Testis (tissue), 3 donors: ENCODE results near the gene PIAS4. TPM values are rescaled to one million over a fixed set of nuclear protein-coding genes. Genes with fewer than 3 reads are reported as not detected.

ENCODE experiments used
- DNase-seq: peaks from one replicate; pipeline ENCODE4 v3.0.0-alpha.2; 2019
- H3K27ac ChIP-seq, 2 donors: fragments of 200-600 bp; sonication (generic); one replicate each; pipeline ENCODE4 v1.5.1; 2019
- H3K27me3 ChIP-seq: fragments of 200-600 bp; sonication (generic); one replicate; pipeline ENCODE4 v1.5.1; 2019
- H3K36me3 ChIP-seq: fragments of 200-600 bp; sonication (generic); one replicate; pipeline ENCODE4 v1.5.1; 2017; ENCODE audit warnings: low read depth; ENCODE audit errors: missing control alignments
- H3K4me1 ChIP-seq: fragments of 200-600 bp; sonication (generic); one replicate; pipeline ENCODE4 v1.5.1; 2019
- H3K4me3 ChIP-seq, 2 donors: fragments of 200-600 bp; sonication (generic); one replicate each; pipeline ENCODE4 v1.5.1; 2017 to 2019
- H3K9me3 ChIP-seq: fragments of 200-600 bp; sonication (generic); one replicate; pipeline ENCODE4 v1.5.1; 2017
- CTCF ChIP-seq, 3 experiments: fragments of 450-650 bp in 2 of 3; fragments of 200-600 bp in 1 of 3; sonication (generic) in 1 of 3; IDR thresholded peaks; one replicate each; pipeline ENCODE4 v1.5.1; 2016 to 2019; ENCODE audit warnings: antibody characterized with exemption in 3 of 3, mild to moderate bottlenecking in 2 of 3, moderate library complexity in 1 of 3
- POLR2A ChIP-seq: fragments of 450-650 bp; IDR thresholded peaks from one replicate; pipeline ENCODE4 v1.6.1; 2017; ENCODE audit warnings: antibody characterized with exemption, mild to moderate bottlenecking, moderate library complexity
- WGBS, 2 donors: methylation state at CpG; one replicate each; pipeline ENCODE4 v1.1.5; 2018; 5-methylcytosine and 5-hydroxymethylcytosine counted together
- intact Hi-C: fragments of 100-400 bp; cut with DNase I; formaldehyde crosslinking; loops from one replicate; pipeline ENCODE4 v1.15.1; 2023; ENCODE audit warnings: low total_unique reads
- polyA plus RNA-seq: library from polyadenylated mRNA; stranded (reverse); fragments of 350-450 nt; fragmentation: Illumina TruSeq; extraction: RNeasy Lipid Tissue Mini Kit (QIAGEN cat#74804); gene quantifications from one replicate; pipeline ENCODE4 v1.2.3, GENCODE V29; 2014; ENCODE audit warnings: low read depth, low replicate concordance; ENCODE audit not compliant: insufficient read depth
- total RNA-seq, 2 donors: library from RNA; depleted of rRNA; stranded (reverse); fragments of >200 nt; gene quantifications; one replicate each; pipeline ENCODE4 v1.2.3, GENCODE V29; 2016

Gene PIAS4
- total and polyA plus RNA-seq, 3 donors from 2014 or later = 89.1 to 142 (median 94.5) TPM

GRCh38 chr19:3975144-3975543 lies 32.4 kb upstream of the PIAS4 start:
- Histone ChIP-seq H3K4me3 (no peak overlapping the region), H3K4me1 (no peaks in the 10 kb centered on the region), H3K36me3 (peaks cover 7% of the 10 kb centered on the region), H3K27ac (no peak overlapping the region), H3K9me3 (no peaks in the 10 kb centered on the region), H3K27me3 (no peaks in the 10 kb centered on the region)
- no peak for DNase-seq
- 77 to 78% methylated on average over 8 of the region's 8 CpGs for WGBS, 2 donors
- intact Hi-C loops = no loop called here
- TF ChIP-seq POLR2A (no peak), CTCF (IDR thresholded peaks at IDR 0.05) (no peak)

- Histone ChIP-seq H3K9me3 (no peaks in the 10 kb centered on the region), H3K27me3 (no peaks in the 10 kb centered on the region), H3K27ac (no peak overlapping the region), H3K36me3 (peaks cover 7% of the 10 kb centered on the region), H3K4me1 (no peaks in the 10 kb centered on the region), H3K4me3 (no peak overlapping the region)
- no peak for DNase-seq
- 75 to 76% methylated on average over 10 to 14 of the region's 14 CpGs for WGBS, 2 donors
- TF ChIP-seq POLR2A = no peak
- TF ChIP-seq CTCF (IDR thresholded peaks at IDR 0.05) = no peak
- intact Hi-C loops = no loop called here
These were observed 31.9 kb upstream of the PIAS4 start for GRCh38 chr19:3975637-3976087.

GRCh38 chr19:3976495-3977241 lies 30.9 kb upstream of the PIAS4 start:
- intact Hi-C loops = no loop called here
- Histone ChIP-seq H3K4me3 (no peak overlapping the region), H3K27me3 (no peaks in the 10 kb centered on the region), H3K36me3 (peaks cover 7% of the 10 kb centered on the region), H3K27ac (no peak overlapping the region), H3K9me3 (no peaks in the 10 kb centered on the region), H3K4me1 (no peaks in the 10 kb centered on the region)
- TF ChIP-seq CTCF (IDR thresholded peaks at IDR 0.05) (no peak), POLR2A (no peak)
- DNase-seq = no peak
- 86 to 90% methylated on average over 18 to 29 of the region's 29 CpGs for whole genome bisulfite sequencing, 2 donors

GRCh38 chr19:3977242-3978143 lies 30.0 kb upstream of the PIAS4 start:
- Histone ChIP-seq H3K4me3 (no peak overlapping the region), H3K27ac (no peak overlapping the region), H3K9me3 (no peaks in the 10 kb centered on the region), H3K4me1 (no peaks in the 10 kb centered on the region), H3K36me3 (peaks cover 7% of the 10 kb centered on the region), H3K27me3 (no peaks in the 10 kb centered on the region)
- TF ChIP-seq POLR2A (no peak), CTCF (IDR thresholded peaks at IDR 0.05) (peak in 1 of 3 experiments; percentile 8)
- no peak for DNase-seq
- intact Hi-C loops = no loop called here
- WGBS, 2 donors = 86 to 92% methylated on average over 35 to 58 of the region's 59 CpGs
